GM19397 (cell line): ENCODE measurements around the gene CTSH.
"Not testable (repeated sequence)": the region's sequence is repeated elsewhere in the genome, so short reads cannot be mapped to it uniquely, and the experiment has no call there.

ENCODE experiments used
- ATAC-seq: cut with Tn5 transposase; IDR thresholded peaks from one replicate; pipeline ENCODE4 v1.9.1; 2021; ENCODE audit warnings: mild to moderate bottlenecking, moderate library complexity; ENCODE audit not compliant: unreplicated experiment

Gene CTSH

GRCh38 chr15:78898540-78898939 is 46.3 kb downstream of the CTSH start:
- no peak for ATAC-seq

DNA sequence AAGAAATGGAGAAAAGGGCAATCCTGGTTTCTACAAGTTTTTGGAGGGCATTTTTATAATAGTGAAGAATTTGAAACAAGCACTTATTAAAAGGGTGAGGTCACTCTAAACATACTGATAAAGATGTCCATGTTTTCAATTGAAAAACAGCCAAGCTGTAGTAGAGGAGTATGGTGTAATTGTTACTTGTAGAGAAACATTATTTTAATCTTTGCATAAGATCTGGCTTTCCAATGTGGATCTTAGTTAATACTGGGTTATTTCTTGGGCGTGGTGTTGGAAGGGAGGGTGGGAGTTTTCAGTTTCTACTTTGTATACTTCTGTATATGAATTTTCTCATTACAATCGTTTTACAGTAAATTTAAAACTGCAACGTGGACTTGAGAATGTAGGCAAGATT is 49.4 kb downstream of the CTSH start:
- ATAC-seq, result no peak

- no peak for ATAC-seq
These were observed 51.3 kb downstream of the CTSH start for GRCh38 chr15:78893538-78893937.

DNA sequence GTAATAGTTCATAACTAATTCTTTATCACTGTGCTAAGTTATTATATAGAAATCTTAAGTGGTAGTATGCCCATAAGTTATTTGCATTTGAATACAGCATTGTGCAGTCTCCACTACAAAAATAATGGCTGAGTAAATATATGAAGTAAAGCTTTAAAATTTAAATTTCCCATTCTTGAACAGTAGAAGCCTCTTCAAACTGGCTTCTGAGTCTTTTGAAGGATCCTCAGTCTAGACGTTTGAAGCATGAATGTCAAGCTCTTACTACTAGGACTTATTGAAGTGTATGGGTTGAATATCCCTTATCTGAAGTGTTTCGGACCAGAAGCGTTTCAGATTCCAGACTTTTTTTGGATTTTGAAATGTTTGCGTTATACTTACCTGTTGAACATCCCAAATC is 55.8 kb downstream of the CTSH start:
- ATAC-seq, result no peak

DNA sequence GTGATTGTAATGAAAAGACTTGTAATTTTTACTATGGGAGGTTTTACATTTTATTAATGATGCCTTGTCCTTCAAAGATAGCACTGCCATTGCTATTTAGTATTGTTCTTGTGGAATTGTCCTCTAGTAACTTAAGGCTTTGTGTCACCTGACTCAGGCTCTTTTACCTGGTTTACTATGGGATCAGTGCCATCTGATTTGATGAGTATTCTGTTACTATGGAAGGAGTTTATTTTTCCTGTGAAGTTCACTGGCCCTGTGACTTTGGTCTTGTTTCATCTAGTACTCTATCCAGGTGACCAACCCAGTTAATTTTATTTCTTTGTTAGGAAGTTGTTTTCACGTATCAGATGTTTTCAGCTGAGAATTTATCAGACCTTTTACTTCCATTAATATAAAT is 63.2 kb downstream of the CTSH start:
- no peak for ATAC-seq

DNA sequence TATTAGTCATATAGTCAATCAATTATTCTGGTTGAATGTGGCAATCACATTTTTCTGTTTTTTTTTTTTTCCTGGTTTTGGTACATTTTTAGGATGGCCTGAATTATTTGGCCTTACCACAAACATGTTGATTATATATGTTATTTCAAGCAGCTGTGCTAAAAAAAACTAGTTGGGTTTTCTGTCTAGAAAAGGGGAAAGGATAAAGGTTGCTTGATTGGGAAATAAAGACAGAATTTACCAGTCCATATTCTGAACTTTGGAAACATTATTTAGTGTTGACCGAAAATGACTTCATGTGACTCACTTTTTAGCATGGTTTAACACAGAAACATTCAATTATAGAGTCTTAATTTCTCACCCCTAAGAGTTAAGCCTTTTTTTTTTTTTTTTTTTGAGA is 64.0 kb downstream of the CTSH start:
- no peak for ATAC-seq

DNA sequence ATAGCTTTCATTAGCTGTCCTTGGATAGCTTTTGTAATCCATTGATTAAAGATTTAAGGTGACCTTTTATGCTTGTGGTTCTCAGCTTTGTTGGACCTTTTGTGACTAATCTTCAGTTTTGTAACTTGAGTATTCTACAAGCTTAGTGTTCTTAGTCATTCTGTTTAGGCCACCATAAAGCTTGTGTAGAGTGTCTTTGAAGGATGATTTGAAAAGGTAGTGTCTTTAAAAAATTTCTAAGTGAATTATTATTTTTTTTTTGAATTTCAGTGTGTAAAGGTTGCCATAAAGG is 64.7 kb downstream of the CTSH start:
- no peak for ATAC-seq

DNA sequence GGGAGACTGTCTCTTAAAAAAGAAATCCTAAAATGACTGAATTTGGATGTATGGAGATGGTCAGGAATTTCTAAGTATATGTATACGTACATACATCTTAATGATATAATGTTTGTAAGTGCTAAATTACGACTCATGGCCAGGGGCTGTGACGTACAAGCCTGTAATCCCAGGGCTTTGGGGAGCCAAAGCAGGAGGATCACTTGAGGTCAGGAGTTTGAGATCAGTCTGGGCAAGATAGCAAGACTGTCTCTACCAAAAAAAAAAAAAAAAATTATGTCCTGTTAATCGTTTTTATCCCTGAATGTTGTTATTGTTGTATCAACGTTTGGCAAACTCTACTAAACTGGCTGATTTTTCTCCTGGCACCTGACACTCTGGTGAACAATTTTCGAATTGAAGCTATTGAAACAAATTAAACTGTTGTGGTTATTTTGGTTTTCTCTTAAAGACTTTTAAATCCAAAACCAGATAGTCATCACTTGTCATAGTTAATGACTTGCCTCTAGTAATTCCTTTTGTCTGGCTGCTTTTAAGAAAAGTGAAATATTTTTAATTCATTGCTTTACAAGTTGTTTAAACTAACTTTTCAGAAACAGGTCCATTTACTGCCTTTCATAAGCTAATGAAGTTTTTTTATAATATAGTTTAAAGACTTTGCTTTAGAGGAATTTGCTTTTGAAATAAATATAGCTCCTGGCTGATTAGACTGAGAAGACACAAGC is 65.2 kb downstream of the CTSH start:
- ATAC-seq, result no peak

GRCh38 chr15:78878356-78878755 is 66.5 kb downstream of the CTSH start:
- no peak for ATAC-seq

DNA sequence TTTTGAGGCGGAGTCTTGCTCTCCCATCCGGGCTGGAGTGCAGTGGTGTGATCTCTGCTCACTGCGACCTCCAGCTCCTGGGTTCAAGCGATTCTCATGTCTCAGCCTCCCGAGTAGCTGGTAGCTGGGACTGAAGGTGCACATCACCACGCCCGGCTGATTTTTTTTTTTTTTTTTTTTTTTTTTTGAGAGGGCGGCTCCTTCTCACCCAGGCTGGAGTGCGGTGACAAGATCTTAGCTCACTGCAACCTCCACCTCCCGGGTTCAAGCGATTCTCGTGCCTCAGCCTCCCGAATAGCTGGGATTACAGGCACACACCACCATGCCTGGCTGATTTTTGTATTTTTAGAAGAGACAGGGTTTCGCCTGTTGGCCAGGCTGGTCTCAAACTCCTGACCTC is 67.9 kb downstream of the CTSH start:
- not testable (repeated sequence) for ATAC-seq

DNA sequence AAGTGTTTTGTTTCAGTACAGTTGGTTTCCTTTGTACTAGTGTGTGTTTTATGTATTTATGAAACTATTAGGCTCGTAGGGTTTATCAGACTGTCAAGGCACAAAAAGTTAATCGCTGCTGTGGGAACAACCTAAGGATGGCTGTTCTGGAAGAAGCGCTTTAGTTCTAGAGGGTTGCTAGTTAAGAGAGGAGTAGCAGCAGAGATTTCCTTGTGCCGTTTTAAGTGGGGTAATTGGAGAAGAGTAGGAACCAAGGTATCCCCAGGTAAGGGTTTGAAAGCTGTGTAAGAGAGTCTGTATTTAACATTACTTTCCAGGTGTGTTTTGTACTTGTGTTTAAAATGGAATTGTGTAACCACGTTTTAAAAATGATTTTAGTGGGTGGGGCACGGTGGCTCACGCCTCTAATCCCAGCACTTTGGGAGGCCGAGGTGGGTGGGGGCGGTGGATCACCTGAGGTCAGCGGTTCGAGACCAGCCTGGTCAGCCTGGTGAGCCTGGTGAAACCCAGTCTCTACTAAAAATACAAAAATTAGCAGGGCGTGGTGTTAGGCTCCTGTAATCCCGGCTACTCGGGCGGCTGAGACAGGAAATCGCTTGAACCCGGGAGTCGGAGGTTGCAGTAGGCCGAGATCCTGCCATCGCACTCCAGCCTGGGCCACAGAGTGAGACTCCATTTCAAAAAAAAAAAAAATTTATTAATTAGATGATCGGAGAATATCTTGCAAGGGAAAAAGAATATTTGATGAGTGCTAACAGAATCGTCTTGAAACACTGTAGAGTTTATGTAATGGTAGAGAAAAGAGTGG is 69.5 kb downstream of the CTSH start:
- no peak for ATAC-seq

DNA sequence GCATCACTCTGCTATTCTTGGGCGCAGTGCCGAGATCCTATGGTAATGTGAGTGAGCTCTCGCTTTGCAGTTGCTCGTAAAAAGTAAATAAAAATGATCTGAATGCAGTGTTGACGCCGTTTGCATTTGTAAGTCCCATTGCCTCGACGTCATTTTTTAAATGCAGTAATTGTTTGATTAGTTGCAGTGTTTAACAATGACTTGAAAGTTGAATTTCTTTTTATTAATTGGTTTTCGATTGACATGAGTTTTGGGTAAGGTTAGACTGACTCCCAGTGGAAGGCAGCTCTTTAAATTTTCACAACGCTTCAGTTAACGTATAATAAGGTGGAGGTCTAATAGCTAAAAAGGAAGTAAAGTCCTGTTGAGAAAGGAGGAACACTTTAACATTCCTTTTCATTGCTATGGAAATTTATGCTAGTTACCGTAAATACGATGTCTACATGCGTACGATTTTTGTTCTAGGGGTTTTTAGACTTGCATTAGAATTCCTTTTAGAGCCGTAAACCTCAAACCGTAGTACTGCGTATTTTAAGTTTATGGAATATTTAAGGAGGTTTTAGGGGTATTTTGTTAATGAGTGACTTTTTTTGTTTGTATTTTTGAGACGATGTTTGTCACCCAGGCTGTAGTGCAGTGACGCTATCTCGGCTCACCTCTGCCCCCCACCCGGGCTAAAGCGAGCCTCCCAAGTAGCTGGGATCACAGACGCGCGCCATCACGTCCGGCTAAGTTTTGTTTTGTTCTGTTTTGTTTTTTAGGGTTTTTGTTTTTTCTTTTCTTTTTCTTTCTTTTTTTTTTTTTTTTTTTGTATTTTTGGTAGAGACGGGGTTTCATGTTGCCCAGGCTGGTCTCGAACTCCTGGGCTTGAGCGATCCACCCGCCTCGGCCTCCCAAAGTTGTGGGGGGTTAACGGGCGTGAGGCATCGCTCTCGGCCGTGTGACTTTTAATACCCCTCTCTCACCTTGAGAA is 70.8 kb downstream of the CTSH start:
- ATAC-seq, result no peak

GRCh38 chr15:78872972-78873792 is 71.7 kb downstream of the CTSH start:
- ATAC-seq, result peak; percentile 66

- ATAC-seq, result peak; percentile 90
These were observed 72.5 kb downstream of the CTSH start, which contains the start of gene MORF4L1 for GRCh38 chr15:78872155-78872971. MORF4L1 (plus strand) TSS chr15:78872890; CDS start chr15:78873018, 128 bp downstream.

DNA sequence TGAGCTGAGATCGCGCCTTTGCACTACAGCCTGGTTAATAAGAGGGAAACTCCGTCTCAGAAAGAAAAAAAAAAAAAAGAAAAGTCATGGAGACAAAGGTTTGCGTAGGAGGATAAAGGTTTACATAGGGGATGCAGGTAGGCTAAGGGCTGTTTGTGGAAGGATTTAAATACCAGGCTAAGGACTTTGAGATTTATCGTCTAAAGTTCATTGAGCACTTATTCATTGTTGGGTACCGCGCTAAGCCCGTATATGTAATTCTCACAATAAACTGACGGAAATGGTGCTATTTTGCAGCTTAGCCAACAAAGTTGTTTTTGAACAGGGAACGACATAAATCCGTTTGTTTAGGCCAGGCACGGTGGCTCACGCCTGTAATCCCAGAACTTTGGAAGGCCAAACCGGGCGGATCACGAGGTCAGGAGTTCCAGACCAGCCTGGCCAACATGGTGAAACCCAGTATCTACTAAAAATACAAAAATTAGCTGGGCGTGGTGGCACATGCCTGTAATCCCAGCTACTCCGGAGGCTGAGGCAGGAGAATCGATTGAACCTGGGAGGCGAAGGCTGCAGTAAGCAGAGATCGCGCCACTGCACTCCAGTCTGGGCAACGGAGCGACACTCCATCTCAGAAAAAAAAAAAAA is 73.2 kb downstream of the CTSH start:
- ATAC-seq, result not testable (repeated sequence)
